Mucosa of gallbladder (tissue), 1 donor: ENCODE data around the gene ECE1. TPM values are rescaled to one million over a fixed set of nuclear protein-coding genes. Genes with fewer than 3 reads are reported as not detected.
A peak's percentile ranks its signal among the peaks of the same experiment; 100 is the strongest.

Source experiments
- DNase-seq: peaks from one replicate; pipeline ENCODE4 v3.0.0-alpha.2; 2020; ENCODE audit warnings: low spot score
- total RNA-seq: library from RNA; stranded (reverse); gene quantifications from one replicate; pipeline ENCODE4 v1.2.1, GENCODE V29; 2021
- donor health status: DM: no; HTN: no; CAD: no.

The ECE1 gene
- total RNA-seq, 1 donor from 2014 or later: 140 TPM

- peak; percentile 89 for DNase-seq
Measured at GRCh38 chr1:21255284-21255942, 34.9 kb downstream of the ECE1 start.

- peak; percentile 32 for DNase-seq
Measured at GRCh38 chr1:21254335-21254951, 35.8 kb downstream of the ECE1 start.

DNA sequence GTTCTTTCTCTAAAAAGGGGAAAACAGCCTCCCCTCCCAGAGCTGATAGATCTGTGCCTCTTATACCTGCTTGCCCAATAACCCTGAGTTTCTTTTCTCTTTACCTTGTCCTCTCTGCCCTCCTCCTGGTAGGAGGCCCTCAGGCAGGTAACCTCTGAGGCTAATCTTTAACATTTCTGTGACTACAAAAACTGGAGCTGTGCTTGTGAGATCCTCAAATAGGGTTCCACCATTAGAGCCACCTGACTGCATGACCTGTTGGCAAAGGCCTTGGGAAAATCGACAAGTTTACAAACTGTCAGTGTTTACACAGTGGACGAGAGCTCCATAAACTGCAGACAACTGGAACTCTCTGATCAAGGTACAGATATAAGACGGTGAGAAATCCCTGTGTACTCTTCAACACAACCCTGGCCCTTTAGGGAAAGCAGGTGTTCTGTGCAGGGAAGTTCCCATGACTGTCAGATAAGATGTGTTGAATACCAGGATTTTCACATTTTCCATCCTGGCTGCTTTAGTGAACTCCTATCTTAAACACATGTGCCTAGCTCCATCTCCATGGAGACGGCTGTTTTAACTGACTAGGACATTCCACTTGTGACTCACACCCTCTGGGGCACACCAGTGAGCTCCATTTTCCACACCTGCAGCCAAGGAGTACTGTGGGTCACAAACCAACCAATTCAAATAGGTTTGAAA lies 38.3 kb downstream of the ECE1 start:
- DNase-seq: peak; percentile 84

GRCh38 chr1:21249940-21250493 lies 40.2 kb downstream of the ECE1 start:
- no peak for DNase-seq

- DNase-seq: no peak
Measured at GRCh38 chr1:21247892-21248715, 42.2 kb downstream of the ECE1 start.

GRCh38 chr1:21246905-21247642 lies 43.2 kb downstream of the ECE1 start:
- DNase-seq: no peak

GRCh38 chr1:21245688-21246229 lies 44.5 kb downstream of the ECE1 start:
- no peak for DNase-seq

DNA sequence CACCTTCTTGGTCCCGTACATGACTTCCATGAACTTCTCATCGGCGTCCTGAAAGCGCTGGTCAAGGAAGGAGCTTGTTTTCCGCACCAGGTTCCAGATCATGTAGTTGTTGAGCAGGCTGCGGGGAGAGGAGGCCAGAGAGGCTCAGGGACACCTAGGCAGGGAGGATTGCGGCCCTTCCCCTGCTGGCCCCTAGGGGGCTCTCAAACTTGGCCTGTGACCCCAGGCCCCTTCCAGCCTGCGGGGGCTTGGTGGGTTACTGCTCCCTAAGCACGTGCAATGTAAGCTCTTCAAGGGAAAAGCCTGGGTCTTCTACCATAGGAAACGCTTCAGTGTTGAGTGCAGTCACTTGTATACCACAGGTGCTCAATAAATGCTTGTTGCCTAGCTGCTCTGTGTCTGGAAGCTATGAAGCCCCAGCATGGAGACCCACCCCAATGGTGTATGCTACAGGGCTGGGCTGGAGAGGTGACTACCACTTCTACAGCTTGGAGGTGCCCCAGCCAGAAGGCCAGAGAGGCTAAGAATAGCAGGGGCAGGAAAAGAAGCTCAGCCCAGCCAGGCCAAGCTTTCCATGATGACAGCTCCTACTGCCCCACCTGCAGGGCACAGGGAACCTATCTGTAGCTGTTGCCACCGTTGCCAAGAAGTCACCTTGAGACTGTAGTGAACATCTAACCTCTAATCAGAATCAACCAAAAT lies 45.1 kb downstream of the ECE1 start:
- DNase-seq: no peak

DNA sequence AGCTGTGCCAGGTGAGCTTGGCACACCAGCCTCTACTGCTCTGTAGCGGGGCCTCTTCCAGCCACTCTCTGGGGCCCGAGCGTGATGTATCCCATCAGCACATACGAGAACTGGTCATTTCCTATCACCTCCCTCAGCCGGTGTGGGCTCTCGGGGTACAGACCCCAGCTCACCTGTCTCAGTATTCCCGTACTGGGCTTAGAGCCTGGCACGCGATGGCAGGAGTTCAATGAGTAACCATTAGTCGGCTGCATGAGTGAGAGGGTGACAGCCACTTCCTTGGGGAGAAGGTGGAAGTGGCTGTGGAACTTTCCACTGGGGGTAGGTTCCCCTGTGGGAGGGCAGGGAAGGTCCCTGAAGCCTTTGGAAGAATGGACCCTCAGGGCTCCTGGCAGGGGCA lies 46.1 kb downstream of the ECE1 start:
- no peak for DNase-seq

DNA sequence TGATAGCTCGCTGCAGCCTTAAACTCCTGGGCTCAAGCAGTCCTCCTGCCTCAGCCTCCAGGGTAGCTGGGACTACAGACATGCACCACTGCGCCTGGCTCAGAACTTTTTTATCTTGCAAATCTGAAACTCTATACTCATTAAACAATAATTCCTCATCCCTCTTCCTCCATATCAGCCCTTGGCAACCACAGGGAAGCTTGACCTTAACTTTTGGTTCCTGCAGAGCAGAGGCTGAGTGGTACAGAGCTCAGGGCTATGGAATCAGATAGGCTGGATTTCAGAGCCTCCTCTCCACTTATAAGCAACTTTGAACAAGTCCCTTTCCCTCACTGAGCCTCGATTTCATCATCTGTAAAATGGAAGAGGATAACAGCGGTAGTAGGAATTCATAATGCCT lies 47.4 kb downstream of the ECE1 start:
- no peak for DNase-seq

GRCh38 chr1:21241771-21242581 lies 48.3 kb downstream of the ECE1 start:
- no peak for DNase-seq

GRCh38 chr1:21240706-21241105 lies 49.6 kb downstream of the ECE1 start:
- no peak for DNase-seq

DNA sequence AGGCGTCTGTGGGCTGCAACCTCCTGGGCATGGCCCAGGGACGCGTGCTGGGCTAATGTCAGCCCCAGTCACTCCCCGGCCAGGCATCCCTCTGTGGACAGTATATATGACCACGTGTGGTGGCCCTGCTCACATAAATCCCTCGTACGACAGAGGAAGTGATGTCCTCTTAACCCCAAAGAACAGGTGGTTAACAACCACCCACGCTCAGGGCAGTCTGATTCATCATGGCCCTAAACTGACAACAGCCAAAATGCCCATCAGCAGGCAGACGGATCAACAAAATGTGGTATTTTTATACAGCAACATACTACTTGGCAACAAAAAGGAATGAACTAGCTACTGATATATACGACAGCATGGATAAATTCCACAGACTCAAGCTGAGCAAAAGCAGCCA lies 51.0 kb downstream of the ECE1 start:
- DNase-seq: no peak

- DNase-seq: no peak
Measured at GRCh38 chr1:21238141-21238800, 52.0 kb downstream of the ECE1 start.

DNA sequence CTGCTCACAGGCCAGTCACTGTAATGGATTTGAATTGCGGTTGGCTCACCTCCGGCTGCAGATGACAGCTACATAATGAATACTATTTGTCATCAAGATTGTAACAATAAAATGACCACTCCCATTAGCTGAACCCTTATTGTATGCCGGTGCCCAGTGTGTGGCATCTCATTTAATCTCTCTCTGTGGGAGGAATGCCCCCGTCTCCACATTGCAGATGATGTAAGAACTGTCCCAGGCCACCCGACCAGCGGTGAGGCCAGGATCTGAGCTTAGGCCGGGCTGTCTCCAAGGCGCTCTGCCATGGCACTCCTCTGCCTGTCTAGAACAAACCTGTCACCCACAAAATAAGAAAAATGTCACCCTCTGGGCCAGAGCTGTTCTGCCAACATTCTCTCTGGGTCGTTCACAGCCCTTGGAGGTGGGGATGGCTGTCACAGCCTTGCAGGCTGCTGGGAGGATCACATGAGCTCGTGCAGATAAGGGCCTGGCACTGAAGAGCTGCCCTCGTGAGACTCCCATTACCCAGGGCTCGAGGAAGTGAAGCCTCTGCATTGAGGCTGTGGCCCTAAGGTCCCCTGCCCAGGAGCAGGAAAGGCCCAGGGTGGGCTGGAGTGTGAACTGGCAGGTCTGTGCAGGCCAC lies 52.7 kb downstream of the ECE1 start:
- no peak for DNase-seq

DNA sequence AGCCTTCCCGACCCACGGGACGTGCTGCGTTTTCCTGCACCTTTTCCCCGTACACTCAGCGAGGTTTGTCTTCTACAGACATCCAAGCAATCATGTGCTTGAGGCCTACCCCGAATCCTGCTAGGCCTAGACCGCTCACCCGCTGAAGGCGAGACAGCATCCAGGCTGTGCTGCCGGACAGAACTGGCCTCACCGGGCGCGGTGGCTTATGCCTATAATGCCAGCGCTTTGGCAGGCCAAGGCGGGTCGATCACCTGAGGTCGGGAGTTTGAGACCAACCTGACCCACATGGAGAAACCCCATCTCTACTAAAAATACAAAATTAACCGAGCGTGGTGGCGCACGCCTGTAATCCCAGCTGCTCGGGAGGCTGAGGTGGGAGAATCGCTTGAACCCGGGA lies 54.1 kb downstream of the ECE1 start:
- DNase-seq: no peak

- DNase-seq: no peak
Measured at GRCh38 chr1:21234779-21235178, 55.5 kb downstream of the ECE1 start.

- no peak for DNase-seq
Measured at GRCh38 chr1:21233490-21233889, 56.8 kb downstream of the ECE1 start.
